ENCODE data around the gene EXOC3.
"Not testable (repeated sequence)": the region's sequence is repeated elsewhere in the genome, so short reads cannot be mapped to it uniquely, and the experiment has no call there.

The EXOC3 gene

GRCh38 chr5:474840-475661 lies 32.1 kb downstream of the EXOC3 start:
- no peak for DNase-seq

- DNase-seq: no peak
Observed at GRCh38 chr5:475704-476101, 32.7 kb downstream of the EXOC3 start.

- DNase-seq: no peak
Observed at GRCh38 chr5:476102-476813, 33.3 kb downstream of the EXOC3 start.

- no peak for DNase-seq
Observed at GRCh38 chr5:476814-477175, 33.8 kb downstream of the EXOC3 start.

- no peak for DNase-seq
Observed at GRCh38 chr5:477247-477646, 34.3 kb downstream of the EXOC3 start.

GRCh38 chr5:477871-478270 lies 34.9 kb downstream of the EXOC3 start:
- no peak for DNase-seq

- DNase-seq: no peak
Observed at GRCh38 chr5:478369-478981, 35.5 kb downstream of the EXOC3 start.

- no peak for DNase-seq
Observed at GRCh38 chr5:478982-479535, 36.1 kb downstream of the EXOC3 start.

GRCh38 chr5:479566-480319 lies 36.8 kb downstream of the EXOC3 start:
- no peak for DNase-seq

GRCh38 chr5:481347-481746 lies 38.4 kb downstream of the EXOC3 start:
- DNase-seq: no peak

- DNase-seq: no peak
Observed at GRCh38 chr5:482021-482420, 39.0 kb downstream of the EXOC3 start.

GRCh38 chr5:482506-482905 lies 39.5 kb downstream of the EXOC3 start:
- no peak for DNase-seq

- no peak for DNase-seq
Observed at GRCh38 chr5:483011-483410, 40.0 kb downstream of the EXOC3 start.

- no peak for DNase-seq
Observed at GRCh38 chr5:483434-484140, 40.6 kb downstream of the EXOC3 start.

GRCh38 chr5:484556-484955 lies 41.6 kb downstream of the EXOC3 start:
- DNase-seq: no peak

- DNase-seq: no peak
Observed at GRCh38 chr5:485113-485945, 42.4 kb downstream of the EXOC3 start.

- DNase-seq: no peak
Observed at GRCh38 chr5:485946-486491, 43.0 kb downstream of the EXOC3 start.

GRCh38 chr5:486597-486996 lies 43.6 kb downstream of the EXOC3 start:
- not testable (repeated sequence) for DNase-seq

GRCh38 chr5:488241-488640 lies 45.3 kb downstream of the EXOC3 start:
- DNase-seq: no peak

GRCh38 chr5:488744-489688 lies 46.0 kb downstream of the EXOC3 start:
- DNase-seq: no peak
